ENCODE data around the gene MTCH2. TPM values are rescaled to one million over a fixed set of nuclear protein-coding genes. Genes with fewer than 3 reads are reported as not detected.

Gene MTCH2
- total RNA-seq, 1 experiment from 2014 or later = 230 TPM

DNA sequence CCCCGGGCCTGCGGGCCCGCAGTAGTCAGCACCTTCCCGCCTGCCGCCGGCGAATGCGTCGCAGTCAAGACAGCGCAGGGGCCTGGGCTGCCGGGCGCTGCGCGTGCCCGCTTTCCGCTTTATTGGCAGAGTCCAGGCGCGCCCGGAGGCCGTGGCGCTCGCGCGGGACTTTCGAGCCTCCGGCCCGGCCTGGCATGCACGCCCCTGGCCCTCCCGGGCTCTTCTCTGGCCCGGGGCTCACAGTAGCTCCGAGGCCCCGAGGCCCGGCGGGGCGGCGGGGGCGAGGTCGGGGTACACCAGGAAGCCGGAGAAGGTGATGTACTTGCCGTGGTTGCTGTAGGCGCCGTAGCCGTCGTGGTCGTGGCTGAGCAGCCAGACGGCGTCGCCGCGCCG lies 52.8 kb downstream of the MTCH2 start:
- peaks cover 6% of the 10 kb centered on the region; the same call in 1 of the 2 replicates for H3K27me3 ChIP-seq (ENCODE audit: control insufficient read depth, insufficient read depth, low read length)
- no peaks in the 10 kb centered on the region for H3K9me3 ChIP-seq (ENCODE audit: control insufficient read depth, insufficient read depth, low read depth, low read length)
- no peak overlapping the region for H3K27ac ChIP-seq (ENCODE audit: low read length)
- H3K36me3 ChIP-seq (ENCODE audit: control insufficient read depth, insufficient read depth, low read length) = no peaks in the 10 kb centered on the region
- peaks cover 4% of the 10 kb centered on the region for H3K4me1 ChIP-seq (ENCODE audit: control insufficient read depth, insufficient read depth, low read length)
- BruUV-seq (replicated peaks) = no TSS peak
- in situ Hi-C loops (cut with HindIII; ENCODE audit: low pct_unique_long_range_greater_than_20kb, low sequenced_read_pairs) (no loop called here), intact Hi-C loops (cut with micrococcal nuclease; ENCODE audit: unreplicated experiment) (no loop called here)
- no peak for ATAC-seq
- no peak overlapping the region for H3K4me3 ChIP-seq (ENCODE audit: low read depth in 2 of 2, low read length in 2 of 2)
- POLR2A ChIA-PET = no interaction called here
- TF ChIP-seq, protein P1, sequence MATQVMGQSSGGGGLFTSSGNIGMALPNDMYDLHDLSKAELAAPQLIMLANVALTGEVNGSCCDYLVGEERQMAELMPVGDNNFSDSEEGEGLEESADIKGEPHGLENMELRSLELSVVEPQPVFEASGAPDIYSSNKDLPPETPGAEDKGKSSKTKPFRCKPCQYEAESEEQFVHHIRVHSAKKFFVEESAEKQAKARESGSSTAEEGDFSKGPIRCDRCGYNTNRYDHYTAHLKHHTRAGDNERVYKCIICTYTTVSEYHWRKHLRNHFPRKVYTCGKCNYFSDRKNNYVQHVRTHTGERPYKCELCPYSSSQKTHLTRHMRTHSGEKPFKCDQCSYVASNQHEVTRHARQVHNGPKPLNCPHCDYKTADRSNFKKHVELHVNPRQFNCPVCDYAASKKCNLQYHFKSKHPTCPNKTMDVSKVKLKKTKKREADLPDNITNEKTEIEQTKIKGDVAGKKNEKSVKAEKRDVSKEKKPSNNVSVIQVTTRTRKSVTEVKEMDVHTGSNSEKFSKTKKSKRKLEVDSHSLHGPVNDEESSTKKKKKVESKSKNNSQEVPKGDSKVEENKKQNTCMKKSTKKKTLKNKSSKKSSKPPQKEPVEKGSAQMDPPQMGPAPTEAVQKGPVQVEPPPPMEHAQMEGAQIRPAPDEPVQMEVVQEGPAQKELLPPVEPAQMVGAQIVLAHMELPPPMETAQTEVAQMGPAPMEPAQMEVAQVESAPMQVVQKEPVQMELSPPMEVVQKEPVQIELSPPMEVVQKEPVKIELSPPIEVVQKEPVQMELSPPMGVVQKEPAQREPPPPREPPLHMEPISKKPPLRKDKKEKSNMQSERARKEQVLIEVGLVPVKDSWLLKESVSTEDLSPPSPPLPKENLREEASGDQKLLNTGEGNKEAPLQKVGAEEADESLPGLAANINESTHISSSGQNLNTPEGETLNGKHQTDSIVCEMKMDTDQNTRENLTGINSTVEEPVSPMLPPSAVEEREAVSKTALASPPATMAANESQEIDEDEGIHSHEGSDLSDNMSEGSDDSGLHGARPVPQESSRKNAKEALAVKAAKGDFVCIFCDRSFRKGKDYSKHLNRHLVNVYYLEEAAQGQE (IDR thresholded peaks at IDR 0.05; ENCODE audit: insufficient read depth in 1 of 2, low read depth in 2 of 2, low read length in 1 of 2) = no peak
- no peak for TF ChIP-seq TCF7L2 (IDR thresholded peaks at IDR 0.05; ENCODE audit: low read depth, low read length)
- no peak for TF ChIP-seq POLR2AphosphoS5 (IDR thresholded peaks at IDR 0.05; ENCODE audit: low read depth, low read length)
- no peak for DNase-seq (ENCODE audit: low read depth, low spot score)
- CTCF ChIA-PET = no interaction called here

DNA sequence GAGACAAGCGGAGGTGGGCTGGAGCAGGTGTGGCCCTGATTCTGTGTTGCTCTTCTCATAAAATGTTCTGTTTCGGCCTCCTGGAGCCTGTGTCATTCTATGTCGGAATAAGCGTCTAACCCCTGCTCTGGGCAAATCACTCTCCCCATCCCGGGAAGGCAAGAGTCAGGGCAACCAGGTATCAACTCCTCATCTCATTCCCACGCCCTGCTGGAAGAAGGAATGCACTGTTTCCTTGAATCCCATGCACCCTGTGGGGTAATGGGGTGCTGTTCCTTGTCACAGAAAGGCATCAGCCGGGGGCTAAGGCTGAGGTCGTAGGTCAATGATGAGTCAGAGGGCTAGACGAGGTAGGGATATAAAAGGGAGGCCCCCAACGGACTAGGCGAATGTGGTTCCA lies 53.2 kb downstream of the MTCH2 start:
- ChIA-PET CTCF (no interaction called here), POLR2A (interaction anchor here (0.5 kb wide), 1 partner anchor 48 kb away, joined by 7 read pairs; no protein-coding TSS in a partner anchor)
- Histone ChIP-seq H3K9me3 (ENCODE audit: control insufficient read depth, insufficient read depth, low read depth, low read length) (no peaks in the 10 kb centered on the region), H3K27ac (ENCODE audit: low read length) (no peak overlapping the region), H3K27me3 (ENCODE audit: control insufficient read depth, insufficient read depth, low read length) (peaks cover 6% of the 10 kb centered on the region; the same call in 1 of the 2 replicates), H3K4me1 (ENCODE audit: control insufficient read depth, insufficient read depth, low read length) (peaks cover 4% of the 10 kb centered on the region), H3K36me3 (ENCODE audit: control insufficient read depth, insufficient read depth, low read length) (no peaks in the 10 kb centered on the region), H3K4me3 (ENCODE audit: low read depth in 2 of 2, low read length in 2 of 2) (no peak overlapping the region)
- TF ChIP-seq, protein P1 (IDR thresholded peaks at IDR 0.05; ENCODE audit: insufficient read depth in 1 of 2, low read depth in 2 of 2, low read length in 1 of 2) = no peak
- TF ChIP-seq CTCF (IDR thresholded peaks at IDR 0.05) (no peak), TCF7L2 (IDR thresholded peaks at IDR 0.05; ENCODE audit: low read depth, low read length) (no peak), POLR2AphosphoS5 (IDR thresholded peaks at IDR 0.05; ENCODE audit: low read depth, low read length) (no peak), SIN3A (IDR thresholded peaks at IDR 0.05; ENCODE audit: borderline replicate concordance, insufficient read depth, low read depth, low read length) (no peak)
- ATAC-seq (no peak), DNase-seq (ENCODE audit: low read depth, low spot score) (no peak)
- BruUV-seq (replicated peaks) = no TSS peak
- in situ Hi-C loops (cut with HindIII; ENCODE audit: low pct_unique_long_range_greater_than_20kb, low sequenced_read_pairs) (no loop called here), intact Hi-C loops (cut with micrococcal nuclease; ENCODE audit: unreplicated experiment) (no loop called here)

All from Panc1 (cell line).